ENCODE measurements around the gene ATXN2. TPM values are rescaled to one million over a fixed set of nuclear protein-coding genes. Genes with fewer than 3 reads are reported as not detected.

ATXN2 gene
- total and polyA plus RNA-seq, 2 of the 4 experiments (the other 2 are of a cell fraction): 12.4 to 66.5 TPM

DNA sequence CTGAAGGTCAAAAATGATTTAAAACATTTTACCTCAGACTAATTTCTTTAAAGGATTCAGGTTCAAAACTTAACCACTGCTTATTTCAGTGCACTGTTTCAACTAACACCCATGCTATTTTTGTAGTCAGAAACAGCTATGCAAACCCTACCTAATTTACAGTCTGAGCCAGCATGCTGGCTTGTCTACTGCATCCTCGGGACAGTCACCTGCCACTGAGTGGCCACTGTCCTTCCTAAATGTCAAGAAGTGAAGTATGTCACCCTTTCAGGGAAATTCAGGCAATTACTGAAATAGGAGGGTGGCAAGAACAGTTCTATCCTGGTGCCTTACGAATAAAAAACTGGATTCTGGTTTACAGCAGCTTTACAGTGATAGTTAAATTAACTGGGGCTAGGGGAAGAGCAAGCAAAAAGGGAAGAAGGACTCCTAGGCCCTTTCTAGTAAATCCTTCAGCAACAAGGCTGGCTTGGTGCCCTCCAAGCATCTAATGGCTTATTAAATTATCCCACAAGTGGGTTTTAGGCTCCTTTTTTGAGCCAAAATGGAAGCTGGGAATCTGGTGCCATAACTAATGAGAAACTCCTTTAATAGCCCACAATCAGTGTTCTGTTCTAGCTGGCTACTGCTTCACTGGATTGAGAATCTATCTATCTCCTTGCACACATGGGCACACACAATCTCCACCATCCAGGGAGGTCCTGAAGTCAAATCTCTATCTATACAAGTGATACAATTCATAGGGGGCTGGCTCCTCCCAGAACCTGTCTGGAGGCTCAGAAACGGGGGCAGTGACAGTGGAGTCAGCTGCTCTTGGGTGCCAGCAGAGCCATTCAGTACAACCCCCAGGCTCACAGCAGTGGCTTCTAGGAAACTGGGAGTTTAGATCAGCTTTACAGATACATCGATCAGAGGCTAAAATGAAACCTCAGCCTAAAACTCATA is 150.0 kb downstream of the ATXN2 start:
- Histone ChIP-seq H3K4me3 (ENCODE audit: insufficient read depth, low read depth, low read length) (no peak overlapping the region), H3K18ac (ENCODE audit: low read depth, low read length) (no peak overlapping the region), H3K4ac (ENCODE audit: low read depth, low read length) (no peak overlapping the region; the same call in 1 of the 2 replicates), H2AFZ (replicated peaks; ENCODE audit: low read length, poor library complexity) (no peak overlapping the region), H3K79me1 (ENCODE audit: low read depth in 1 of 2, low read length in 2 of 2) (peaks cover 11 to 72% of the 10 kb centered on the region in 2 experiments), H3K23ac (ENCODE audit: low read depth, low read length) (no peak overlapping the region), H3K9ac (ENCODE audit: low read depth, low read length) (no peak overlapping the region), H3K36me3 (ENCODE audit: control insufficient read depth, insufficient read depth, low read length) (peaks cover 77% of the 10 kb centered on the region), H4K8ac (ENCODE audit: low read depth in 2 of 2, low read length in 2 of 2) (no peak overlapping the region), H3K56ac (ENCODE audit: extremely low read depth, insufficient read depth, low read length) (no peak overlapping the region), H4K5ac (ENCODE audit: low read depth, low read length) (no peak overlapping the region), H3K4me2 (ENCODE audit: low read depth, low read length) (no peak overlapping the region), H2AK5ac (ENCODE audit: low read depth, low read length) (no peak overlapping the region), H3K27me3 (ENCODE audit: control insufficient read depth, insufficient read depth, low read length) (no peaks in the 10 kb centered on the region), H3K4me1 (ENCODE audit: control insufficient read depth, insufficient read depth, low read length) (peaks cover 13% of the 10 kb centered on the region), H2BK5ac (ENCODE audit: low read depth, low read length, poor library complexity, severe bottlenecking) (no peak overlapping the region), H4K20me1 (ENCODE audit: insufficient read depth, low read length) (peaks cover 53% of the 10 kb centered on the region), H3K27ac (ENCODE audit: insufficient read depth, low read length) (no peak overlapping the region), H3K9me1 (ENCODE audit: insufficient read depth, low read length) (peaks cover 4% of the 10 kb centered on the region; the same call in 1 of the 2 replicates), H2BK120ac (ENCODE audit: low read depth, low read length) (no peak overlapping the region), H3K9me3 (ENCODE audit: control insufficient read depth, insufficient read depth, low read length) (no peaks in the 10 kb centered on the region), H4K91ac (ENCODE audit: insufficient read depth, low read depth, low read length) (no peak overlapping the region), H2BK15ac (ENCODE audit: low read depth, low read length) (no peak overlapping the region), H3K14ac (replicated peaks; ENCODE audit: low read depth, low read length) (no peak overlapping the region), H2AK9ac (replicated peaks; ENCODE audit: low read depth, low read length, poor library complexity) (no peak overlapping the region), H2BK20ac (ENCODE audit: low read depth, low read length) (no peak overlapping the region)
- in situ Hi-C loops (cut with MboI; ENCODE audit: low sequenced_read_pairs): no loop called here
- DNase-seq: no peak
- POLR2A ChIA-PET (ENCODE audit: unreplicated experiment): no interaction called here
- TF ChIP-seq POLR2A (IDR thresholded peaks at IDR 0.05; ENCODE audit: low read depth, low read length) (no peak), RAD21 (IDR thresholded peaks at IDR 0.05; ENCODE audit: low read length) (no peak), FOS (IDR thresholded peaks at IDR 0.05; ENCODE audit: low read depth, low read length) (no peak), MAZ (IDR thresholded peaks at IDR 0.05; ENCODE audit: borderline replicate concordance, low read depth, low read length) (no peak), RCOR1 (IDR thresholded peaks at IDR 0.05; ENCODE audit: insufficient replicate concordance, low read length) (no peak), CHD1 (IDR thresholded peaks at IDR 0.05; ENCODE audit: low read depth, low read length) (no peak), SMC3 (IDR thresholded peaks at IDR 0.05; ENCODE audit: low read depth, low read length) (no peak), RFX5 (IDR thresholded peaks at IDR 0.05; ENCODE audit: low read depth, low read length) (no peak), NFE2L2 (IDR thresholded peaks at IDR 0.05; ENCODE audit: low read depth, low read length) (no peak), MAFK (IDR thresholded peaks at IDR 0.05; ENCODE audit: low read depth, low read length) (no peak)
- TF ChIP-seq, protein P1, sequence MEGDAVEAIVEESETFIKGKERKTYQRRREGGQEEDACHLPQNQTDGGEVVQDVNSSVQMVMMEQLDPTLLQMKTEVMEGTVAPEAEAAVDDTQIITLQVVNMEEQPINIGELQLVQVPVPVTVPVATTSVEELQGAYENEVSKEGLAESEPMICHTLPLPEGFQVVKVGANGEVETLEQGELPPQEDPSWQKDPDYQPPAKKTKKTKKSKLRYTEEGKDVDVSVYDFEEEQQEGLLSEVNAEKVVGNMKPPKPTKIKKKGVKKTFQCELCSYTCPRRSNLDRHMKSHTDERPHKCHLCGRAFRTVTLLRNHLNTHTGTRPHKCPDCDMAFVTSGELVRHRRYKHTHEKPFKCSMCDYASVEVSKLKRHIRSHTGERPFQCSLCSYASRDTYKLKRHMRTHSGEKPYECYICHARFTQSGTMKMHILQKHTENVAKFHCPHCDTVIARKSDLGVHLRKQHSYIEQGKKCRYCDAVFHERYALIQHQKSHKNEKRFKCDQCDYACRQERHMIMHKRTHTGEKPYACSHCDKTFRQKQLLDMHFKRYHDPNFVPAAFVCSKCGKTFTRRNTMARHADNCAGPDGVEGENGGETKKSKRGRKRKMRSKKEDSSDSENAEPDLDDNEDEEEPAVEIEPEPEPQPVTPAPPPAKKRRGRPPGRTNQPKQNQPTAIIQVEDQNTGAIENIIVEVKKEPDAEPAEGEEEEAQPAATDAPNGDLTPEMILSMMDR (conservative IDR thresholded peaks at IDR 0.05; ENCODE audit: low read depth, low read length): no peak
- CTCF ChIA-PET: interaction anchor here (1.0 to 5.0 kb wide), 2 partner anchors 23 to 53 kb away, joined by 3 to 63 read pairs; no protein-coding TSS in a partner anchor
- WGBS, 2 experiments (ENCODE audit: extremely low coverage in 2 of 2, insufficient read length in 1 of 2): no CpG with 5 or more reads among the region's 4 CpGs
- ATAC-seq (ENCODE audit: low read depth): no peak
- dilution Hi-C loops (cut with HindIII; ENCODE audit: low sequenced_read_pairs, unreplicated experiment): no loop called here
- BruUV-seq (replicated peaks): no TSS peak
- intact Hi-C loops (cut with micrococcal nuclease): no loop called here
